ENCODE results near the gene TEP1. TPM values are rescaled to one million over a fixed set of nuclear protein-coding genes. Genes with fewer than 3 reads are reported as not detected.

The TEP1 gene
- total and polyA plus RNA-seq, 2 of the 13 experiments (the other 11 are each of a cell fraction or from before 2014, with no cell fraction given) = 11.0 to 12.8 TPM

GRCh38 chr14:20419419-20419818, 6.1 kb upstream of the TEP1 start:
- CTCF ChIA-PET (ENCODE audit: low intra/inter-chr PET ratio, low total read pairs) = no interaction called here
- intact Hi-C loops (cut with micrococcal nuclease; ENCODE audit: unreplicated experiment) = loop anchor here (5.0 kb wide), 2 partner anchors 113 to 268 kb away; partner anchors contain the start of gene ANG
- no peak overlapping the region for H3K27ac ChIP-seq (ENCODE audit: extremely low read length, insufficient read depth, low read length)

More at GRCh38 chr14:20419419-20419818, 6.1 kb upstream of the TEP1 start:
- BruUV-seq (replicated peaks) = no TSS peak
- ATAC-seq = peak; percentile 20; the same call in 2 of the 3 replicates
- no peak overlapping the region for H3K9ac ChIP-seq (ENCODE audit: insufficient read depth, low read depth, low read length)
- in situ Hi-C loops (cut with HindIII; ENCODE audit: extremely low pct_ligation_motif_present, low pct_unique_long_range_greater_than_20kb) = loop anchor here (5.0 kb wide), 1 partner anchor 38 kb away; the partner anchor contains the start of gene APEX1
- peak overlapping the region; percentile 73 for H3K4me2 ChIP-seq (ENCODE audit: low read depth, low read length)
- no peak for DNase-seq (ENCODE audit: low spot score)
- no peak for FAIRE-seq
- H4K20me1 ChIP-seq (ENCODE audit: insufficient read depth, low read length) = no peaks in the 10 kb centered on the region
- H3K79me2 ChIP-seq (ENCODE audit: insufficient read depth, low read length) = no peaks in the 10 kb centered on the region
- TF ChIP-seq ZFP36 (IDR thresholded peaks at IDR 0.05; ENCODE audit: borderline replicate concordance, low read depth, low read length, partially characterized antibody) = no peak
- TF ChIP-seq ZNF180 (CRISPR knock-in tag; IDR thresholded peaks at IDR 0.05; ENCODE audit: borderline replicate concordance, low read depth) = no peak
- TF ChIP-seq ZBTB33 (CRISPR knock-in tag; IDR thresholded peaks at IDR 0.05) = no peak
- no peak for TF ChIP-seq EZH2 (conservative IDR thresholded peaks at IDR 0.05; ENCODE audit: low read depth, low read length)
- no peak for TF ChIP-seq ZNF230 (CRISPR knock-in tag; IDR thresholded peaks at IDR 0.05)
- TF ChIP-seq SATB2 (CRISPR knock-in tag; IDR thresholded peaks at IDR 0.05) = no peak
- TF ChIP-seq RFX1 (IDR thresholded peaks at IDR 0.05) = no peak
- TF ChIP-seq HHEX (CRISPR knock-in tag; IDR thresholded peaks at IDR 0.05) = no peak
- TF ChIP-seq ZNF780A (CRISPR knock-in tag; IDR thresholded peaks at IDR 0.05) = no peak
- no peak for TF ChIP-seq SAP130 (CRISPR knock-in tag; IDR thresholded peaks at IDR 0.05; ENCODE audit: low read depth)
- no peak for TF ChIP-seq SPEN (CRISPR knock-in tag; IDR thresholded peaks at IDR 0.05; ENCODE audit: low read depth)
- TF ChIP-seq MLX (CRISPR knock-in tag; IDR thresholded peaks at IDR 0.05) = no peak
- no peaks in the 10 kb centered on the region for H3K9me3 ChIP-seq (ENCODE audit: low read length)
- POLR2A ChIA-PET = interaction anchor here (1.5 to 3.5 kb wide), 5 partner anchors 9 to 76 kb away, joined by 3 to 59 read pairs (median 37); partner anchors contain the start of genes APEX1, OSGEP, PARP2 and PIP4P1
- H3K27me3 ChIP-seq (ENCODE audit: control insufficient read depth in 1 of 2, insufficient read depth in 2 of 2, low read length in 2 of 2) = no peaks in the 10 kb centered on the region; a peak in 1 of 5 replicates
- H3K4me1 ChIP-seq (ENCODE audit: insufficient read depth, low read length) = peaks cover 42% of the 10 kb centered on the region
- WGBS (ENCODE audit: low lambda C conversion rate) = 20% methylated on average over 1 of the region's 1 CpG
- H3K4me3 ChIP-seq (replicated peaks in 1 of 3; ENCODE audit: insufficient read depth in 1 of 3, low read depth in 2 of 3, low read length in 3 of 3) = no peak overlapping the region
- no peak overlapping the region for H2AFZ ChIP-seq (ENCODE audit: low read length)
- no peaks in the 10 kb centered on the region for H3K36me3 ChIP-seq (replicated peaks in 1 of 2; ENCODE audit: control insufficient read depth in 1 of 2, insufficient read depth in 2 of 2, low read length in 2 of 2)
